Keratinocyte (primary cell): ENCODE data around the gene KLC3.

Source experiments
- CTCF ChIP-seq, 3 experiments: IDR thresholded peaks in 1 of 3; conservative IDR thresholded peaks in 1 of 3; optimal IDR thresholded peaks in 1 of 3; 2 replicates in 2 of 3; 3 replicates in 1 of 3; pipeline versions ENCODE3 to v1.5.1; 2011; ENCODE audit warnings: low read length in 3 of 3, mild to moderate bottlenecking in 3 of 3, moderate library complexity in 2 of 3, control low read depth in 1 of 3, inconsistent platforms in 1 of 3; ENCODE audit not compliant: insufficient read depth in 2 of 3; ENCODE audit errors: extremely low read depth in 1 of 3
- EZH2 ChIP-seq: IDR thresholded peaks from one replicate; pipeline ENCODE4 v1.6.1; 2012; ENCODE audit warnings: inconsistent platforms, mild to moderate bottlenecking, low read length, moderate library complexity

- TF ChIP-seq CTCF (optimal IDR thresholded peaks at IDR 0.05 in 1 of 3, IDR thresholded peaks at IDR 0.05 in 1 of 3, conservative IDR thresholded peaks at IDR 0.05 in 1 of 3; ENCODE audit: extremely low read depth in 1 of 3, insufficient read depth in 2 of 3, low read length in 3 of 3) (no peak), EZH2 (no peak)
Observed at GRCh38 chr19:45354241-45354842, 13.8 kb downstream of the KLC3 start.
